SHP77 (cell line): ENCODE measurements around the gene GNAT2.

Experiments
- DNase-seq, 2 experiments: peaks; one replicate each; lab custom pipeline; 2025; lab: John Stamatoyannopoulos, UW

Gene GNAT2

DNA sequence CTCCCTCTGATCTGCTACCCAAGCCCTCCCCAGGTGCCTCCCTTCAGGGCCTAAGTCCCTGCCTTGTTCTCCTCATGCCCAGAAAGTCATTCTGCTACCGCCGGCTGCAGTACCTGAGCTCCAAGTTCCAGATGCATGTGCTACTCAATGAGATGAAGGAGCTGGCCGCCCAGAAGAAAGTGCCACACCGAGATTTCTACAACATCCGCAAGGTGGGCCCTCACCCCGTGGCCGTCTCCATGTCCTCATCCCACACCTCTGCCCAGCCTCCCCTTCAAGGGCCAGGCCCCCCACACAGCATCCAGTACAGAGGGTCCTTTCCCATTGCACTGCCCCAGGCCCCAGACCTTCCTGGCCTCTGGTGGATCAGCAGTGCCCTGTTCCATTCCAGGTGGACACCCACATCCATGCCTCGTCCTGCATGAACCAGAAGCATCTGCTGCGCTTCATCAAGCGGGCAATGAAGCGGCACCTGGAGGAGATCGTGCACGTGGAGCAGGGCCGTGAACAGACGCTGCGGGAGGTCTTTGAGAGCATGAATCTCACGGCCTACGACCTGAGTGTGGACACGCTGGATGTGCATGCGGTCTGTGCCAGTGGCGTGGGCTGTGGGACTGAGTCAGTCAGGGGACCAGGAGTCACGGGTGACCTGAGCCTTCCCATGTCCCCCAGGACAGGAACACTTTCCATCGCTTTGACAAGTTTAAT lies 8.4 kb upstream of the GNAT2 start:
- DNase-seq = no peak

DNA sequence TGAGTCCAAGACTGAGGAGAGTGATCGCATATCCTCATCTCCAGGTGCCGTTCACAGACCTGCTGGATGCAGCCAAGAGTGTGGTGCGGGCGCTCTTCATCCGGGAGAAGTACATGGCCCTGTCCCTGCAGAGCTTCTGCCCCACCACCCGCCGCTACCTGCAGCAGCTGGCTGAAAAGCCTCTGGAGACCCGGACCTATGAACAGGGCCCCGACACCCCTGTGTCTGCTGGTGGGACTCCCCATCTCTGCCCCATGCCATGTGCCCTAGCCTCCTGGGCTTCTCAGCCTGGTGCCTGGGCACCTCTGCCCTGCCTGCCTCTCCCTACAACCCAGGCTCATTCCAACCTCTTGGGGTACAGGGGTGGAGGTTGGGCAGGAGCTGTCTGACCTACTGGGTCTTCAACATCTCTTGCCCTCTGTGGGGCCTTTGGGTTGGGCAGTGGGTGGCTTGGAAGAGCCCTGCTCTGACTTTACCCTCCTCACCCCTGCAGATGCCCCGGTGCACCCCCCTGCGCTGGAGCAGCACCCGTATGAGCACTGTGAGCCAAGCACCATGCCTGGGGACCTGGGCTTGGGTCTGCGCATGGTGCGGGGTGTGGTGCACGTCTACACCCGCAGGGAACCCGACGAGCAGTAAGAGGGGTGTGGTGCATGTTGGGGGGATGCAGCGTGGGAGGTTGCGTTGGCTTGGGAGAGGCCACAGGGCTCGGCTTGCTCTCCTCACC lies 7.4 kb upstream of the GNAT2 start:
- no peak for DNase-seq

DNA sequence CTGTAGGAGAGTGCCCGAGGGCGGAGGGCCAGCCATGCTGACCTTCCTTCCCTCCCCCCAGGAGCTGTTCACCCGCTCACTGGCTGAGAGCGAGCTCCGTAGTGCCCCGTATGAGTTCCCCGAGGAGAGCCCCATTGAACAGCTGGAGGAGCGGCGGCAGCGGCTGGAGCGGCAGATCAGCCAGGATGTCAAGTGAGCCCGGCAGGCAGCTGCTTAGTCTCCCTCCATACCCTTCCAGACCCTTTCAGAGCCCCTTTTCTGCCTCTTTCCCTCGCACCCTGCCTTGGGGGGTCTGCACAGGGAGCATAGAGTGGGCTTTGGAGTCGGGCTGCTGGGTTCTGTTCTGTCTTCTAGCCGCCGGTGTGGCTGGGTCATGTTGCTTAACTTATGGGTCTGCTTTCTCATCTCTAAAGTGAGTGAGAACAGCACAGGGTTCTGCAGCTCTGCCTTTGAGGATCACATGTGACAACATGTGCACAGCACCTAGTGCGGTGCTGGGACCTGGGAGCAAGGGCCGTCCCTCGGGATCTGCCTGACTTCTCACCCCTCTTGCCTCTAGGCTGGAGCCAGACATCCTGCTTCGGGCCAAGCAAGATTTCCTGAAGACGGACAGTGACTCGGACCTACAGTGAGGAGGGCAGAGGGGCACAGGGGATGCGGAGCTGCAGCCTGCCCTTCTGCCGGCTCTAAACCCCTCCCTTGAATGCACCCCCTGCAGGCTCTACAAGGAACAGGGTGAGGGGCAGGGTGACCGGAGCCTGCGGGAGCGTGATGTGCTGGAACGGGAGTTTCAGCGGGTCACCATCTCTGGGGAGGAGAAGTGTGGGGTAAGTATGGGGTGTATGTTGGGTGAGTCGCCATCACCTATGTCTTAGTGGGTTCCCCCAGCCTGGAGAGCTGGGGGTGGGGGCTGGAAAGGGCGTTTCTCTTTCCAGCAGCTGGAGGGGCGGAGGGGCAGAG lies 6.5 kb upstream of the GNAT2 start:
- no peak for DNase-seq

DNA sequence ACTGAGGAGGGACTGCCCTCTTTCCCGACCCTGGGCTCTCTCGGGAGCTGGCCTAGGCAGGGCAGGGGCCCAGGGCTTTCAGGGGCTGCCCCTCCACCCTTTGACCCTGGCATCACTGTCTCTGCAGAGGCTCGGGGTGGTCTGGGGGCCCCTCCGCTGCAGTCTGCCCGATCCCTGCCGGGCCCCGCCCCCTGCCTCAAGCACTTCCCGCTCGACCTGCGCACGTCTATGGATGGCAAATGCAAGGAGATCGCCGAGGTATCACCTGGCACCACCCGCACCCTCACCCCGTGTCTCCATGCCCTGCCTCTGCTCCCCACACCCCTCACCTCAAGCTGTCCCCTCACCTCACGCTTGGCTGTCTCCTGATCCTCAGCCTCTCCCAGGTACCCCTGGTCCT lies 5.8 kb upstream of the GNAT2 start:
- DNase-seq = no peak

DNA sequence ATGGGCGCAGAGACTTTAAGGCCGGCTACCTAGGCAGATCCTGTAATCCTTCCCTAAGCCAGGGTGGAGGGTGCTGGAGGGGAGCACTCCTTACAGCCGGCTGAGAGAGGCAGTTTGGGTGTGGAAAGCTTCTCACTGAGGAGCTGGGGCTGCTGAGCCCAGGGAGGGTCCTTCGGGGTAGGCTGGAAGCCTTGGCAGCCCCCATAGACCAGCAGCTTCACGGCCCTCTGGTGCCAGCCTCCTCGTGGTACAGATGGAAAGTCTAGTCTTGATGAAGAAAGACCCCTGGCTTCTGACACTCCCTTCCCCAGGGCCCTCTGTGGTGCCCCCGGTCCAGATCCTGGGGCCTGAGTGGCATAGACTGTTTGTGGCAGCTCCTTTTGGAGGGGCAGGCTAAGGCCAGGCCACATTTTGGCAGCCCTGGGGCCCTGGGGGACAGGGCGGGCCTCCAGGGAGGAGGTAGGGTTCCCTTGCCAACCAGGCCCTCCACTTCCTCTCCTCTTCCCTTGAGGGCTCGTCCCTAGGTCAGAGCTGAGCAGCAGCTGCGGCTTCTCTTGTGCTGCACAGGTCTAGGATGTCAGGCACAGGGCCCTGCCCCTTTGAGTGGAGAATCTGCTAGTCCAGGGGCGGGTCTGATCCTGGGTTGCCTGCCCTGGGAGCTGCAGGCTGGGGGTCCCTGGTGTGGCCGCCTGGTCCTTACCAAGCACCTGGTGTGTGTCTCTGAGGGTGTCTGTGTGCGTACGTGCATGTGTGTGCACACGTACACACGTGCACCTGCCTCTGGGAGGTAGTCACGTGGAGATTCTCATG lies 5.0 kb upstream of the GNAT2 start:
- DNase-seq = no peak

DNA sequence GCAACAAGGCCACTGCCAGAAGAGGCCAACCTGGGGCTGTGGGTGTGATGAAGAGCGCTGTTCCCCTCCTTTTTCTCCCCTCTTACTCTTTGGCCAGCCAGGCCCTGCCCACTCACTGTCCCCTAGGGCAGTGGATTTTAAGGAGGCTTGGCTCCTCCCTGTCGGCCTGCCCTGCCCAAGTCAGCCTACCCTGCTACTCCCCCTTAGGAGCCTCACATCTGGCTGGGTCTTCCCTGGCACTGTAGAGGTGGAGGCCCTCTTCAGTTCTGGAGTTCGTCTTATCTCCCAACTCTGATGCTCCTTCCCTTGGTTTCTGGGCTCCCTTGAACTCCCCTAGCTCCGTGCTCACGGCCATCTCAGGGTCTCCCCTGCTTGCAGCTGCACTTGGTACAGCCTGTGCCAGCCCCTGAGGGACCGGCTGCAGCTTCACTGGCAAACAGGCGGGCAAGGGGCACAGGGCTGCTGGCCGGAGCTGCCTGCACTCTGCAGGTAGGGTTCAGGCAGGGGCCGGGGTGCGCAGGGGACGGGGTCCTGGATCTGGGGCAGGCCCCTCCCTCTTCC lies 4.3 kb upstream of the GNAT2 start:
- DNase-seq = no peak

DNA sequence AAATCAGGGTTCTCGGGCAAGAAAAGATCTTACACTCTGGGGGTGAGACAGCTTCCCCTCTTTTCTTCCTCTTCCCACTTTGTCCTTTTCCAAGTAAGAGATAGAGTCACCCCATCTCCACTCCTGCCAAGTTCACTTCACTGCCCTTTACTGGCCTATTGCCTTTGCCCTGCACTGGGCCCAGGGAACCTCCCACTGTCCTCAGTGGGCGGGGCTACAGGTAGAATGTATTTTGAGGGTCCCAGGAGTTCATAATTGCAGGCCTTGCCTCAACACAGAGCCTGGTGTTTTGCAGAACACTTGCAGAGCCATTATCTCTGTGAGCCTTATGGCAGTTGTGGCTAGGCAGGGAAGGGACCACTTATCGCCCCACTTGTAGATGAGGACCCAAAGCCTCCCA lies 3.5 kb upstream of the GNAT2 start:
- no peak for DNase-seq

DNA sequence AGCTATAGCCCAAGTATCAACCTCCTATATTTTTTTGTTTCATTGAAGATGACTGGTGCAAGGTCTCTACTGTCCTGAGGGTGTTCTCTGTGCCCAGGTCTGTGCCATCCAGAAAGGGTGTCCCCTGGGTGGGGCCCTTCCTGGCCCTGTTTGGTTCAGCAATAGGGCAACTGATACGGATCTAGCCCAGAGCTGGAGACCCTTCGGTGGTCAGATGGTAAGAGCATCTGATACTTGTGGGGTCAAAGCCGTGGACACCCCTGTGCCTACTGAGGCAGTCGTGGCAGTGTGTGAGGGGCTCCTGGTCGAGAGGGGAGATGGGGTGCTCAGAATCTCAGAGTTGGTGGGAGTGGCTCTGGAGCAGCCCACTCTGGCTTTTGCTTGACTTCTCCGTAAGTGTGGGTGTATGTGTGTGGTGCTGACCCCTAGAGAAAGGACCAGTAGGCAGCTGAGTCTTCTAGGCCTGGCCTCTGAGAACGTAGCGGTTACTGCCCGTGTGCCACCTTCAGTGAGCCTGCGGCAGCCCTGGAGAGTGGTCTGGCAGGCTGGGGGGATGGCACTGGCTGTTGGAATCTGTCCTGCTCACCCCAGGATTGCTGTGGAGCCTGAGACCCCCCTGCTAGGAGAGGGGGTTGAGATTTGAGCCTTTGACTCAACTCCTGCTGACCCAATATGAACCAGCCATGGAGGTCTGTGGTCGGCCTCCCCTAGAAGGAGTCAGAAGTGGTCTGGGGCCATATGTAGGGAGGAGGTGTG lies 2.9 kb upstream of the GNAT2 start:
- DNase-seq = no peak

DNA sequence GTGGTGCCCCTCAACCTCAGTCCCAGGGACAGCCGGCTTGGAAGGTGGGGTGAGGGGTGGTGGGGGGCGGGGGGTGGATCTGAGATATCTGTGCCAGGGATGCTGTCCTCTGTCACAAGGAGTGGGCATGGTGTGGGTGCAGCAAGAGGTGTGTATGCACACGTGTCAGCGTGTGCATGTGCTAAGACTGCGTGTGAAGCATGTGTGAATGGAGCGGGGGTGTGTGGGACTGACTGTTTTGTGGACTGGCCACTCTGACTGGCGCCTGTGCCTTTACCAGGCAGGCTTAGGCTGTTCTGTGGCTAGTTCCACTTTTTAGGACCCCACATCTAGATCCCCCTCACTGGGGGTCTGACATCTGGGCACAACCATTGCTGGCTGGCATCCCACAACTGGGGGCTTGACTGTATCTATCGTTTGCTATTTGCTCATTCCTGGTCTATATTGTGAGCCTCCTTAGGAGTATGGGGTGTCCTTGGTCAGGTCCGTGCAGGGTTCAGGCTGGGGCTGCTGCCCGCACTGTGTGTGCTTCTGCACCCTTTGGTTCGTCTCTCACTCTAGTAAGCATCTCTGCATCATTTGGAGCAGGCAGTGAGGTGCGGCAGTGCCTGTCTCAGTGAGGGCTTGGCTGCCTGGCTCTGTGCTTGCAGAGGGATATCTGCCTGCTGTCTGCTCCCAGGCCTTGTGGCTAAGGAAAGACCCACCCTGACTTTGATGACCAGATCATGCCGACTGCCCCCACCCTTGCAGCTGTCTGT lies 2.1 kb upstream of the GNAT2 start:
- no peak for DNase-seq

DNA sequence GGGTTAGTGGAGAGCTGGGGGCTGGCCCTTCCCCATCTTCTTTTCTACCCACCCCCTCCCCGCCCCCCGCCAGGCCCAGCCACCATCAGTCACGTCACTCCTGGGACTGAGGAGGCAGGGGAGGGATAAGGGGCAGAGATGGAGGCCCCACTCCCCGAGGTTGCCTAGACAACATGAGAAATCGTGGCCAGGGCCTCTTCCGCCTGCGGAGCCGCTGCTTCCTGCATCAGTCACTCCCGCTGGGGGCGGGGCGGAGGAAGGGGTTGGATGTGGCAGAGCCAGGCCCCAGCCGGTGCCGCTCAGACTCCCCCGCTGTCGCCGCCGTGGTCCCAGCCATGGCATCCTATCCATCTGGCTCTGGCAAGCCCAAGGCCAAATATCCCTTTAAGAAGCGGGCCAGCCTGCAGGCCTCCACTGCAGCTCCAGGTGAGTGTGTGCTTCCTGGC lies 1.4 kb upstream of the GNAT2 start:
- peak; percentile 88 to 92 for DNase-seq

DNA sequence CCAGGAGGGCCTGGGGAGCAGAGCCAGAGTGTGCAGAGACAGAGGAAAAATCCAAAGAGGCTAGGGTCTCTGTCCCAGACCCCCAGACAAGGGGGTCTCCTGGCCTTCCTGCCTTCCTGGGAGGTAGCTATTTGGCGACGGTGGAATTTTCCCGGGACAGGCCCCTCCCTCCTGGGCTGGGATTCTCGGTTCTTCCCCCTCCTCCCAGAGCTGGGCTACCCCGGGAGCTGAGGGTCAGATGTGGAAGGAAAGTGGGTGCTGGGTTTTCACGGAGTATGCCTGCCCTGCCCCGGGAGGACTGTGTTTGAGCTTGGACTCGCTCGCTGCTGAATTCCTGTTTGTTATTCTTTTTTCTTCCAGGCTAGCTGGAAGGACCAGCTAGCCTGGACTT lies 980 bp upstream of the GNAT2 start:
- DNase-seq = no peak

DNA sequence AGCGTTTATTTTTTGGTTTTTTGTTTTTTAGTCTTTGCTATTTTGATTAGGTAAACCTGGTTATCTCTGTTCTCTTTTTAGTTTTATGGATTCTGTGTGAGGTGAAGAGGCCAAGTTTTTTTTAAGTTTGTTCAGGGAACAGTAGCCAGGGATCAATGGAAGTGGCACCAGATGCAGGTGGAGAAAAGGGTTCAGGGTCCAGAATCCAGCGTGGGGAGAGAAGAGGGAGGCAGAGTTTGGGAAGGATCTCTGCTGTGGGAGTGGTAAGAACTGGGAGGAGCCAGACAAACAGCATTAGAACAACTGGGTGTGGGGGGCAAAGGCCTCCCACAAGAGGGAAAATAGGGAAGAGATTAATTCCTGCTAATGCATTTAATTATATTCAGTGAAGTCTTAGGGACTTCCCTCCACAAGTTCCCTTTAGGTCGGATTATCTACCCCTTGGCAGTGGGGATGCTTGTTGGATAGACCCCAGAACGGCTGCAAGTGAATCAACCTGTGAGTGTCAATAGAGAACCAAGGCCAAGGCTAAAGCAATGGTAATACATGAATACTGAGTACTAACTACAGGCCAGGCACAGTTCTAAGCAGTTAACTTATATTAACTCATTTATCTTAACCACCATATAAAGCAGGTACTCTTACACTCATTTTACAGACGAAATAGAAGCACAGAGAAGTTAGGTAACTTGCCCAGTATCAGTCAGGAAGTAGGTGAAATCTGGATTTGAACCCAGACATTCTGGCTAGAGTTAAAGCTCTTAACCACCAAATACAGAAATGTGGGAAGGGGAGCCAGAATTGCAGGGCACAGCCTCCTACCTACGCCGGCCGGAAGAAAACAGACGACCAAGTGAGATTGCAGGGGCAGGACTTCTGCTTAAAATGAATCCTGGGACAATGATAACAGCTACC lies 498 bp downstream of the GNAT2 start:
- no peak for DNase-seq

DNA sequence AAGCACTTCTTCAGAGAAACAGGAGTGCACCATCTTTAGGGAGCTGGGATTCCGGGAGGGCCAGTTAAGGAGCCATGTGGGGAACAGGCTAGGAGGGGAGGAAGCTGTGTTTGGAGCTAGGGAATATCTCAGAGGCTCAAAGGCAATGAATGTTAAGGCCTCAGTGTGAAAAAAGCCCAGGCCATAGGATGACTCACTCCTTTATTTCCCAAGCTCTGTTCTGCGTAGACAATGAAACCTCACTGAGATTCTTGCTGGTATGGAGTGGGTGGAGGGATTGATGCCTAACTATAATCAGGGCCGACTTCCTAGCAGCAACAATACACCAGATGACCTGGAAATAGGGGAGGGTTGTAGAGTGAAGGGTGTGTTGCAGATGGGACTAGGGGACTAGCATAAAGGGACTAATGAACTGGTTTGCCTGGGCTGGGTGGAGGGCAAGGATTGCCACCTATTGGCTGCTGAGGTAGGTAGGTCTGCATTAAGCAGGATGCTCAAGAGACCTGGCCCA lies 2.1 kb downstream of the GNAT2 start:
- DNase-seq = no peak

DNA sequence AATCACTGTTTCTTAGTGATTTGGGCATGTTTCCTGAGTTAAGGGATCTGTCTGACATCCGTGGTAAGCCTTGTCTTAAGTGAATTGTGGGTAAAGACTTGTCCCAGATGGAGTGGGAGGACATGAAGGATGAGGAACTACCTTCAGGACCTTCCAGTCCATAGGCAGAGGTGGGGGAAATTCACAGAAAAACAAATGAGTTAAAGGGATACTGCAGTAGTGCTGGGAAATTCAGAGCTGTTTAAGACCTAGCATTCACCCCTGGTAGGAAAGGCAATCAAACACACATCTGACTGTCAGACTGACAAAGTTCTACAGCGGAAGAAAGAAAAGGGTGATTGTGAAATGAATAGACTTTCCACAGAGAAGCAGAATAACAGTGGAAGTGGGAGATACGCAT lies 3.0 kb downstream of the GNAT2 start:
- no peak for DNase-seq

DNA sequence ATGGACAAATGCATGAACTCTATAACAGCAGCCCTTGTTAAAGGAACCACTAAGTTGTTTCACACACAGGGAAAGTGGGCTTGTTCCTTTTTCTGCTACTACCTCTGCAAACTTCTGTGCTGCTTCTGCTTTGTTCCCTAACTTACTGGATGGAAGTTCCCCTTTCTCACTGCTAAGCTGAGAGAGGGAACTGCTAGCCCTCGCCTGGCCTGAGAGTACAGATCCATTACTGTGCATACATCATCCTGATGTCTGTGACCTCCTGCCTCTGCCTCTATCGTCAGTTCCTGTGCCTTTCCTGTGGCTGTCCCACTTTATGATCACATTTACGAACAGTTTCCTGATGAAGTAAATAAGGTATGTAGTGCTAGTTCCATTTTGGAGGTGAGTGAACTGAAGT lies 3.5 kb downstream of the GNAT2 start:
- DNase-seq = no peak

DNA sequence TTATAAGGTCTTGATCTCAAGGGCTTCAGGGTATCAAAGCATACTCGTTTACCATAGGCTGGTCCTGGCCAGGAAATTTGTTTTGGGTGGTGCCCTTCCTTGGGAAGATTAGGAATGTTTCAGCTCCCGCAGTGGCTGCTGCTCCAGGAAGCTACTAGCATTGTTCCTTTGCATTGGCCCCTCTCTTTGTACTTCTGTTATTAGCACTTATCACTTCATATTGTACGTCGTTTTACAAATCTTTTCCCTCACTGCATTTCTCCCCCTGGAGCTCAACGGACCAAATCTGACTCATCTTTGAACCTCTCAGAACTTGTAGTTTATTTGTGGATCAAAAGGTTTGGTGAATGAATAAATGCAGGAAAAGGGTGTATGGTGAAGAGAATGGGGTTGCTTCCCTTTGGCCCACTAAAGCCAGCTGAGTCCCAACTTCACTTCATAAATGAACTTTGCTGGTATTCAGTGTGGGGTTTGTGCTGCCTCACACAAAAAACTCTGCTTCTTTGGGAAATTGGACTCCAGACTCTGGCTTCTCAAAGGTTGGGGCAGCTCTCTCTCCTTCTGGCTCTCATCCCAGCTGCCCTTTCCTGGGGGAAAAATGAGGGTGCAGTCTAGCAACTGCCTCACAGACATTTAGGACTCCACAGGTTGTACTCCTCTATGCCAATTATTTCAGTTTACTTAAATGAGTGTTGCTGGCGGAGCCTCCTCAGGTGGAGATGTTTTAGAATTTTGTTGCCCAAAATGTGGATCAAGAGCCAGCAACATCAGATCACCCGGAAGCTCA lies 5.9 kb downstream of the GNAT2 start:
- DNase-seq = no peak

DNA sequence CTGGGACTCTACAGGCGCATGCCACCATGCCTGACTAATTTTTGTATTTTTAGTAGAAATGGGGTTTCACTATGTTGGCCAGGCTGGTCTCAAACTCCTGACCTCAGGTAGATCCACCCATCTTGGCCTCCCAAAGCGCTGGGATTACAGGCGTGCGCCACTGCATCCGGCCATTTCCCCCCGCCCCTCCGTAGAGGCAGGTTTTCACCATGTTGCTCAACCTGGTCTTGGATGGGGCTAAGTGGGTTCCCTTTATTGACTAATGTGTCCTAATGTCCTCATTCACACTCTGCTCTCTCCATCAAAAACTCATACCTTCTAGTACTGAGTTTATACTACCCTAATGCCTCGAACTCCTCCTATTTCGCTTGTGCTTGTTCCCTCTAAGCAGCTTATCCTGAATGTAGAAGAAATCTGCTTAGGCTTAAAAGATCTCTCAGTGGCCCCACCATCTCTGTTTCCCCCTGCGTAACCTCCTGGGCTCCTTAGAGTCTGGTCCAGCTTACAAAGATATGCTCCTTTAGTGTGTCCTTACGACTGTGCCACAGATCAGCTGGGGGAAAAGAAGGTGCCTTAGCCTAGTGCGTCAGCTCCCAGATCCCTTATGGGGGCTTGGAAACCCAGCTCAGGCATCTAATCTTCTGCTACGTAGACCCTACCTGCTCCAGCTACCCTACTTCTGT lies 8.0 kb downstream of the GNAT2 start:
- DNase-seq = no peak
